HEK293 (cell line): ENCODE results near the gene KHDC1L.

Experiments used
- CTCF ChIA-PET: fragments of 350-600 bp; formaldehyde crosslinking; extraction: SDS; loops from one replicate; lab custom pipeline; 2021; ENCODE audit warnings: antibody characterized with exemption; lab: Yijun Ruan, JAX
- POLR2A ChIA-PET: fragments of 300-600 bp; formaldehyde crosslinking; extraction: SDS; loops from one replicate; lab custom pipeline; 2020; ENCODE audit warnings: antibody characterized with exemption, inconsistent platforms; lab: Yijun Ruan, JAX
- H3K27ac ChIP-seq: fragments of 200-500 bp; sonication (Bioruptor generic); 2 replicates; pipeline ENCODE4 v1.5.1; 2014; ENCODE audit warnings: low read depth, low read length, control low read depth, inconsistent platforms; ENCODE audit errors: extremely low read depth
- H3K36me3 ChIP-seq, 2 experiments: fragments of 200-500 bp in 1 of 2; sonication (Bioruptor generic) in 1 of 2; 1 replicate in 1 of 2; 2 replicates in 1 of 2; pipeline ENCODE4 v1.5.1; 2014 to 2017; ENCODE audit warnings: inconsistent platforms in 2 of 2, low read length in 2 of 2; ENCODE audit not compliant: control insufficient read depth in 2 of 2, insufficient read depth in 1 of 2
- H3K4me1 ChIP-seq: fragments of 200-500 bp; sonication (Bioruptor generic); 2 replicates; pipeline ENCODE4 v1.5.1; 2014; ENCODE audit warnings: mild to moderate bottlenecking, low read length, inconsistent platforms; ENCODE audit not compliant: control insufficient read depth, insufficient read depth
- H3K4me3 ChIP-seq: 2 replicates; pipeline ENCODE4 v1.5.1; 2011; ENCODE audit warnings: low read depth, mild to moderate bottlenecking, control low read depth, low read length, moderate library complexity
- H3K9me3 ChIP-seq: fragments of 200-500 bp; sonication (Bioruptor generic); 2 replicates; pipeline ENCODE4 v1.5.1; 2014; ENCODE audit warnings: low read depth, low read length, inconsistent platforms; ENCODE audit not compliant: control insufficient read depth, insufficient read depth
- KLF16 ChIP-seq: fragments of 450-650 bp; formaldehyde crosslinking; IDR thresholded peaks from 2 replicates; pipeline ENCODE4 v1.5.1; 2017; ENCODE audit warnings: missing biosample characterization, missing genetic modification characterization
- MYNN ChIP-seq: fragments of 450-650 bp; formaldehyde crosslinking; IDR thresholded peaks from 2 replicates; pipeline ENCODE4 v1.5.1; 2016; ENCODE audit warnings: missing biosample characterization, missing genetic modification characterization, borderline replicate concordance
- ZBTB1 ChIP-seq: fragments of 450-650 bp; formaldehyde crosslinking; IDR thresholded peaks from 2 replicates; pipeline ENCODE4 v1.5.1; 2016; ENCODE audit warnings: missing biosample characterization, missing genetic modification characterization
- ZNF248 ChIP-seq: fragments of 450-650 bp; formaldehyde crosslinking; IDR thresholded peaks from 2 replicates; pipeline ENCODE4 v1.5.1; 2017; ENCODE audit warnings: missing biosample characterization, missing genetic modification characterization
- ZNF266 ChIP-seq: fragments of 450-650 bp; formaldehyde crosslinking; IDR thresholded peaks from 2 replicates; pipeline ENCODE4 v1.5.1; 2016; ENCODE audit warnings: missing biosample characterization, missing genetic modification characterization, low read depth
- ZNF341 ChIP-seq: fragments of 450-650 bp; formaldehyde crosslinking; IDR thresholded peaks from 2 replicates; pipeline ENCODE4; 2016; ENCODE audit warnings: low read depth, missing biosample characterization, missing genetic modification characterization
- ZNF394 ChIP-seq: fragments of 450-650 bp; formaldehyde crosslinking; IDR thresholded peaks from 2 replicates; pipeline ENCODE4 v1.5.1; 2016; ENCODE audit warnings: missing biosample characterization, missing genetic modification characterization, mild to moderate bottlenecking, moderate library complexity, borderline replicate concordance
- ZNF404 ChIP-seq: fragments of 450-650 bp; formaldehyde crosslinking; IDR thresholded peaks from 2 replicates; pipeline ENCODE4 v1.5.1; 2017; ENCODE audit warnings: missing biosample characterization, missing genetic modification characterization
- ZNF426 ChIP-seq: fragments of 450-650 bp; formaldehyde crosslinking; IDR thresholded peaks from 2 replicates; pipeline ENCODE4 v1.5.1; 2017; ENCODE audit warnings: missing biosample characterization, missing genetic modification characterization, mild to moderate bottlenecking, inconsistent platforms, moderate library complexity
- ZNF473 ChIP-seq: fragments of 450-650 bp; formaldehyde crosslinking; IDR thresholded peaks from 2 replicates; pipeline ENCODE4 v1.5.1; 2017; ENCODE audit warnings: missing biosample characterization, missing genetic modification characterization
- ZNF571 ChIP-seq: fragments of 450-650 bp; formaldehyde crosslinking; IDR thresholded peaks from 2 replicates; pipeline ENCODE4 v1.5.0; 2017; ENCODE audit warnings: missing biosample characterization, missing genetic modification characterization
- ZNF707 ChIP-seq: fragments of 450-650 bp; formaldehyde crosslinking; IDR thresholded peaks from 2 replicates; pipeline ENCODE4 v1.5.1; 2016; ENCODE audit warnings: missing biosample characterization, missing genetic modification characterization
- TF ChIP-seq, protein P1 (sequence below): fragments of 450-650 bp; formaldehyde crosslinking; IDR thresholded peaks from 2 replicates; pipeline ENCODE4 v1.5.0; 2017; ENCODE audit warnings: missing biosample characterization, missing genetic modification characterization, borderline replicate concordance
- TF ChIP-seq, protein P2 (sequence below): fragments of 450-650 bp; formaldehyde crosslinking; IDR thresholded peaks from 2 replicates; pipeline ENCODE4 v1.5.1; 2016; ENCODE audit warnings: missing biosample characterization, missing genetic modification characterization
- TF ChIP-seq, protein P3 (sequence below): fragments of 450-650 bp; formaldehyde crosslinking; IDR thresholded peaks from 2 replicates; pipeline ENCODE4 v1.5.1; 2016; ENCODE audit warnings: missing biosample characterization, missing genetic modification characterization
- TF ChIP-seq, protein P4 (sequence below): fragments of 450-650 bp; formaldehyde crosslinking; IDR thresholded peaks from 2 replicates; pipeline ENCODE4 v1.5.1; 2016; ENCODE audit warnings: missing biosample characterization, missing genetic modification characterization, borderline replicate concordance
- TF ChIP-seq, protein P5 (sequence below): fragments of 450-650 bp; formaldehyde crosslinking; IDR thresholded peaks from 2 replicates; pipeline ENCODE4 v1.5.1; 2016; ENCODE audit warnings: missing biosample characterization, missing genetic modification characterization

KHDC1L gene

DNA sequence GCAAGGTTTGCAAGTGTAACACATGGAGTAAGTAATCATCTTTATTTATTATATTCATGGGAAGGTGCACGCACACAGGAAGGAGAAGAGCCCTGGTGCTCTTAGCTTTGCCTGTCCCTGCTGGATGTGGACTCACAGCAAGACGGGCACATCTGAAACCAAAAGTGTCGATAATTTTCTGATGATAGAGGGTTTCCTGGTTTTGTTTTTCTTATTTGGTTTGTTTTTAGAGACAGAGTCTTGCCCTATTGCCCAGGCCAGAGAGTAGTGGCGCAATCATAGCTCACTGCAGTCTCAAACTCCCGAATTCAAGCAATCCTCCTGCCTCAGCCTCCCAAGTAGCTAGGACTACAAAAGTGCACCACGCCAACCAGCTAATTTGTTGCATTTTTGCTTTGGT is 7.8 kb upstream of the KHDC1L start:
- no peaks in the 10 kb centered on the region for H3K4me1 ChIP-seq
- POLR2A ChIA-PET: no interaction called here

More for the DNA sequence above, 7.8 kb upstream of the KHDC1L start:
- Histone ChIP-seq H3K9me3 (no peaks in the 10 kb centered on the region), H3K36me3 (no peaks in the 10 kb centered on the region), H3K27ac (no peak overlapping the region), H3K4me3 (no peak overlapping the region)
- CTCF ChIA-PET: no interaction called here
- no peak for TF ChIP-seq ZNF426
- TF ChIP-seq ZNF266 (tag by site-specific recombination): no peak
- no peak for TF ChIP-seq ZNF404 (tag by site-specific recombination)
- TF ChIP-seq ZNF707 (tag by site-specific recombination): no peak
- no peak for TF ChIP-seq ZNF394 (tag by site-specific recombination)
- TF ChIP-seq, protein P1, sequence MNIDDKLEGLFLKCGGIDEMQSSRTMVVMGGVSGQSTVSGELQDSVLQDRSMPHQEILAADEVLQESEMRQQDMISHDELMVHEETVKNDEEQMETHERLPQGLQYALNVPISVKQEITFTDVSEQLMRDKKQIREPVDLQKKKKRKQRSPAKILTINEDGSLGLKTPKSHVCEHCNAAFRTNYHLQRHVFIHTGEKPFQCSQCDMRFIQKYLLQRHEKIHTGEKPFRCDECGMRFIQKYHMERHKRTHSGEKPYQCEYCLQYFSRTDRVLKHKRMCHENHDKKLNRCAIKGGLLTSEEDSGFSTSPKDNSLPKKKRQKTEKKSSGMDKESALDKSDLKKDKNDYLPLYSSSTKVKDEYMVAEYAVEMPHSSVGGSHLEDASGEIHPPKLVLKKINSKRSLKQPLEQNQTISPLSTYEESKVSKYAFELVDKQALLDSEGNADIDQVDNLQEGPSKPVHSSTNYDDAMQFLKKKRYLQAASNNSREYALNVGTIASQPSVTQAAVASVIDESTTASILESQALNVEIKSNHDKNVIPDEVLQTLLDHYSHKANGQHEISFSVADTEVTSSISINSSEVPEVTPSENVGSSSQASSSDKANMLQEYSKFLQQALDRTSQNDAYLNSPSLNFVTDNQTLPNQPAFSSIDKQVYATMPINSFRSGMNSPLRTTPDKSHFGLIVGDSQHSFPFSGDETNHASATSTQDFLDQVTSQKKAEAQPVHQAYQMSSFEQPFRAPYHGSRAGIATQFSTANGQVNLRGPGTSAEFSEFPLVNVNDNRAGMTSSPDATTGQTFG: no peak
- TF ChIP-seq, protein P2, sequence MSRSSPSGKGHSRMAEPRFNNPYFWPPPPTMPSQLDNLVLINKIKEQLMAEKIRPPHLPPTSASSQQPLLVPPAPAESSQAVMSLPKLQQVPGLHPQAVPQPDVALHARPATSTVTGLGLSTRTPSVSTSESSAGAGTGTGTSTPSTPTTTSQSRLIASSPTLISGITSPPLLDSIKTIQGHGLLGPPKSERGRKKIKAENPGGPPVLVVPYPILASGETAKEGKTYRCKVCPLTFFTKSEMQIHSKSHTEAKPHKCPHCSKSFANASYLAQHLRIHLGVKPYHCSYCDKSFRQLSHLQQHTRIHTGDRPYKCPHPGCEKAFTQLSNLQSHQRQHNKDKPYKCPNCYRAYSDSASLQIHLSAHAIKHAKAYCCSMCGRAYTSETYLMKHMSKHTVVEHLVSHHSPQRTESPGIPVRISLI (tag by site-specific recombination): no peak
- TF ChIP-seq, protein P3, sequence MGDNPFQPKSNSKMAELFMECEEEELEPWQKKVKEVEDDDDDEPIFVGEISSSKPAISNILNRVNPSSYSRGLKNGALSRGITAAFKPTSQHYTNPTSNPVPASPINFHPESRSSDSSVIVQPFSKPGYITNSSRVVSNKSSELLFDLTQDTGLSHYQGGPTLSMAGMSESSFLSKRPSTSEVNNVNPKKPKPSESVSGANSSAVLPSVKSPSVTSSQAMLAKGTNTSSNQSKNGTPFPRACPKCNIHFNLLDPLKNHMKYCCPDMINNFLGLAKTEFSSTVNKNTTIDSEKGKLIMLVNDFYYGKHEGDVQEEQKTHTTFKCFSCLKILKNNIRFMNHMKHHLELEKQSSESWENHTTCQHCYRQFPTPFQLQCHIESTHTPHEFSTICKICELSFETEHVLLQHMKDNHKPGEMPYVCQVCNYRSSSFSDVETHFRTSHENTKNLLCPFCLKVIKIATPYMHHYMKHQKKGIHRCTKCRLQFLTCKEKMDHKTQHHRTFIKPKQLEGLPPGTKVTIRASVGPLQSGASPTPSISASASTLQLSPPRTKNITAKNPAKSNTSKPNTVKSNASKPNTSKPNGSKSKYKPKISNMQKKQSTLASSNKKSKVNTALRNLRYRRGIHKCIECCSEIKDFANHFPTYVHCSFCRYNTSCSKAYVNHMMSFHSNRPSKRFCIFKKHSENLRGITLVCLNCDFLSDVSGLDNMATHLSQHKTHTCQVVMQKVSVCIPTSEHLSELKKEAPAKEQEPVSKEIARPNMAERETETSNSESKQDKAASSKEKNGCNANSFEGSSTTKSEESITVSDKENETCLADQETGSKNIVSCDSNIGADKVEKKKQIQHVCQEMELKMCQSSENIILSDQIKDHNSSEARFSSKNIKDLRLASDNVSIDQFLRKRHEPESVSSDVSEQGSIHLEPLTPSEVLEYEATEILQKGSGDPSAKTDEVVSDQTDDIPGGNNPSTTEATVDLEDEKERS: no peak
- TF ChIP-seq, protein P4, sequence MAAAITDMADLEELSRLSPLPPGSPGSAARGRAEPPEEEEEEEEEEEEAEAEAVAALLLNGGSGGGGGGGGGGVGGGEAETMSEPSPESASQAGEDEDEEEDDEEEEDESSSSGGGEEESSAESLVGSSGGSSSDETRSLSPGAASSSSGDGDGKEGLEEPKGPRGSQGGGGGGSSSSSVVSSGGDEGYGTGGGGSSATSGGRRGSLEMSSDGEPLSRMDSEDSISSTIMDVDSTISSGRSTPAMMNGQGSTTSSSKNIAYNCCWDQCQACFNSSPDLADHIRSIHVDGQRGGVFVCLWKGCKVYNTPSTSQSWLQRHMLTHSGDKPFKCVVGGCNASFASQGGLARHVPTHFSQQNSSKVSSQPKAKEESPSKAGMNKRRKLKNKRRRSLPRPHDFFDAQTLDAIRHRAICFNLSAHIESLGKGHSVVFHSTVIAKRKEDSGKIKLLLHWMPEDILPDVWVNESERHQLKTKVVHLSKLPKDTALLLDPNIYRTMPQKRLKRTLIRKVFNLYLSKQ (tag by site-specific recombination): no peak
- no peak for TF ChIP-seq ZNF341 (tag by site-specific recombination)
- TF ChIP-seq ZNF571 (tag by site-specific recombination): no peak
- TF ChIP-seq ZNF473 (tag by site-specific recombination): no peak
- TF ChIP-seq, protein P5, sequence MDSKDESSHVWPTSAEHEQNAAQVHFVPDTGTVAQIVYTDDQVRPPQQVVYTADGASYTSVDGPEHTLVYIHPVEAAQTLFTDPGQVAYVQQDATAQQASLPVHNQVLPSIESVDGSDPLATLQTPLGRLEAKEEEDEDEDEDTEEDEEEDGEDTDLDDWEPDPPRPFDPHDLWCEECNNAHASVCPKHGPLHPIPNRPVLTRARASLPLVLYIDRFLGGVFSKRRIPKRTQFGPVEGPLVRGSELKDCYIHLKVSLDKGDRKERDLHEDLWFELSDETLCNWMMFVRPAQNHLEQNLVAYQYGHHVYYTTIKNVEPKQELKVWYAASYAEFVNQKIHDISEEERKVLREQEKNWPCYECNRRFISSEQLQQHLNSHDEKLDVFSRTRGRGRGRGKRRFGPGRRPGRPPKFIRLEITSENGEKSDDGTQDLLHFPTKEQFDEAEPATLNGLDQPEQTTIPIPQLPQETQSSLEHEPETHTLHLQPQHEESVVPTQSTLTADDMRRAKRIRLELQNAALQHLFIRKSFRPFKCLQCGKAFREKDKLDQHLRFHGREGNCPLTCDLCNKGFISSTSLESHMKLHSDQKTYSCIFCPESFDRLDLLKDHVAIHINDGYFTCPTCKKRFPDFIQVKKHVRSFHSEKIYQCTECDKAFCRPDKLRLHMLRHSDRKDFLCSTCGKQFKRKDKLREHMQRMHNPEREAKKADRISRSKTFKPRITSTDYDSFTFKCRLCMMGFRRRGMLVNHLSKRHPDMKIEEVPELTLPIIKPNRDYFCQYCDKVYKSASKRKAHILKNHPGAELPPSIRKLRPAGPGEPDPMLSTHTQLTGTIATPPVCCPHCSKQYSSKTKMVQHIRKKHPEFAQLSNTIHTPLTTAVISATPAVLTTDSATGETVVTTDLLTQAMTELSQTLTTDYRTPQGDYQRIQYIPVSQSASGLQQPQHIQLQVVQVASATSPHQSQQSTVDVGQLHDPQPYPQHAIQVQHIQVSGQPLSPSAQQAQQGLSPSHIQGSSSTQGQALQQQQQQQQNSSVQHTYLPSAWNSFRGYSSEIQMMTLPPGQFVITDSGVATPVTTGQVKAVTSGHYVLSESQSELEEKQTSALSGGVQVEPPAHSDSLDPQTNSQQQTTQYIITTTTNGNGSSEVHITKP (tag by site-specific recombination): no peak
- no peak for TF ChIP-seq ZBTB1 (tag by site-specific recombination)
- no peak for TF ChIP-seq MYNN (tag by site-specific recombination)
- no peak for TF ChIP-seq KLF16 (tag by site-specific recombination)
- no peak for TF ChIP-seq ZNF248 (tag by site-specific recombination)
